GM12892 (cell line): ENCODE data around the gene PPCDC.
"Not testable (repeated sequence)": the region's sequence is repeated elsewhere in the genome, so short reads cannot be mapped to it uniquely, and the experiment has no call there.

Source experiments
- POLR2A ChIP-seq: IDR thresholded peaks from 2 replicates; pipeline ENCODE4 v1.6.1; 2011; ENCODE audit warnings: low read depth, low read length, control low read depth
- POLR2AphosphoS5 ChIP-seq: IDR thresholded peaks from 2 replicates; pipeline ENCODE4 v1.6.1; 2011; ENCODE audit warnings: low read depth, low read length, control low read depth
- TAF1 ChIP-seq: IDR thresholded peaks from 2 replicates; pipeline ENCODE4 v1.6.1; 2011; ENCODE audit warnings: low read depth, mild to moderate bottlenecking, control low read depth, low read length, borderline replicate concordance

- not testable (repeated sequence) for TF ChIP-seq POLR2A, POLR2AphosphoS5, TAF1
Observed at GRCh38 chr15:75085708-75086107, 62.3 kb downstream of the PPCDC start.
